Measurements from ENCODE around the gene NUP85. TPM values are rescaled to one million over a fixed set of nuclear protein-coding genes. Genes with fewer than 3 reads are reported as not detected.

The NUP85 gene
- total RNA-seq, 2 donors from 2014 or later = 19.7 to 40.2 TPM

DNA sequence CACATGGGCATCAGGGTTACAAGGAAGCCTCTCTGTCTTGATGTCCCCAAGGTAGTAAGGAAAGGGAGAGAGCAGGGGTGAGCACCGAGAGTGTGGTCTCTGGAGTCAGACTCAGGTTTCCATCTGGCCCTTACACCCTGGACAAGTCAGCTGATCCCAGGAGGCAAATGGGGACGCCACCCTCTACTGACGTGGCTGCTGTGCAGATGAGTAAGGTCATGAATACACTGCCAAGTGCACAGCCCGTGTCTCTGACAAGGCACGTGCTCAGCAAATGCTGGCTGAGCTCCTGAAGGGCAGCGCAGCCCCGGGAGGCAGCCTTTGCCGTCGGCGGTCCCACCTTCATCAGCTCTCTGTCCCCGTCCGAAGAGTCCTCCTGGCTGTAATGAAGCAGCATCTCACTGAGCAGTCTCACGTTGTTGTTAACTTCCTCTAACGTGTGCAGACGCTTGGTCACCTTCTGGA is 36.5 kb downstream of the NUP85 start:
- peaks cover 12 to 51% of the 10 kb centered on the region in 2 donors for H3K36me3 ChIP-seq (replicated peaks in 1 of 2; ENCODE audit: insufficient read depth in 1 of 2, low read depth in 2 of 2)
- 76 to 84% methylated on average over 7 to 15 of the region's 15 CpGs for WGBS, 2 donors
- TF ChIP-seq POLR2A (IDR thresholded peaks at IDR 0.05) = no peak
- TF ChIP-seq, protein P1, sequence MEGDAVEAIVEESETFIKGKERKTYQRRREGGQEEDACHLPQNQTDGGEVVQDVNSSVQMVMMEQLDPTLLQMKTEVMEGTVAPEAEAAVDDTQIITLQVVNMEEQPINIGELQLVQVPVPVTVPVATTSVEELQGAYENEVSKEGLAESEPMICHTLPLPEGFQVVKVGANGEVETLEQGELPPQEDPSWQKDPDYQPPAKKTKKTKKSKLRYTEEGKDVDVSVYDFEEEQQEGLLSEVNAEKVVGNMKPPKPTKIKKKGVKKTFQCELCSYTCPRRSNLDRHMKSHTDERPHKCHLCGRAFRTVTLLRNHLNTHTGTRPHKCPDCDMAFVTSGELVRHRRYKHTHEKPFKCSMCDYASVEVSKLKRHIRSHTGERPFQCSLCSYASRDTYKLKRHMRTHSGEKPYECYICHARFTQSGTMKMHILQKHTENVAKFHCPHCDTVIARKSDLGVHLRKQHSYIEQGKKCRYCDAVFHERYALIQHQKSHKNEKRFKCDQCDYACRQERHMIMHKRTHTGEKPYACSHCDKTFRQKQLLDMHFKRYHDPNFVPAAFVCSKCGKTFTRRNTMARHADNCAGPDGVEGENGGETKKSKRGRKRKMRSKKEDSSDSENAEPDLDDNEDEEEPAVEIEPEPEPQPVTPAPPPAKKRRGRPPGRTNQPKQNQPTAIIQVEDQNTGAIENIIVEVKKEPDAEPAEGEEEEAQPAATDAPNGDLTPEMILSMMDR (IDR thresholded peaks at IDR 0.05) = no peak
- intact Hi-C loops (cut with DNase I) = no loop called here
- ATAC-seq = no peak
- no peaks in the 10 kb centered on the region for H3K27me3 ChIP-seq
- H3K27ac ChIP-seq = no peak overlapping the region
- no peaks in the 10 kb centered on the region for H3K9me3 ChIP-seq
- H3K4me3 ChIP-seq = no peak overlapping the region
- no peak for DNase-seq
- no peaks in the 10 kb centered on the region for H3K4me1 ChIP-seq

DNA sequence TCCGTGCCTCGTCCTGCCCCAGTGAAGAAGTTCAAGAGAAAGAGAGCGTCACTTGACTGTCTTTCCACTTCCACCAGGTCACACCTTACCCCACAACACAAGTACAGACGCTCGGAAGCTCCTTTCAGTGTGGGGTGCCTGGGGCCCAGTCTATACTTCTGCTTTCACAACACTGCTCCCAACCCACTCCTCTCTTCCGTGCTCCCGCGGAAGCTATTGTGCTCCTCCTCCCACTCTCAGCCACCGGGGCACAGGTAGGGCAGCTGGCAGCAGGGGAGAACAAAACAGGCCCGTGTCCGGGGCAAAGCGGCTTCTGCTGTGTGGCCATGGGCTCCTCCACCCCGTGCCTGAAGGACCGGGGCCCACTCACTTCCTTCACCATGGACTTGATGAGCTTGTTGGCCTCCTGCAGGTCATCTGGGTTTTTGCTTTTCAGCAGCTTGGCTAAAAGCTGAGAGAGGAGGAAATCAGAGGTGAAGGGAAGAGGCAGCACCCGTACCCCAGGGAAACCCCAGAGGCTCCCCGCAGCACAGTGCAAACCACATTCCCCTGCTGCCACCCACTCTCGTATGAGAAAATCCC is 37.1 kb downstream of the NUP85 start:
- Histone ChIP-seq H3K27ac (no peak overlapping the region), H3K36me3 (replicated peaks in 1 of 2; ENCODE audit: insufficient read depth in 1 of 2, low read depth in 2 of 2) (peaks cover 12 to 46% of the 10 kb centered on the region in 2 donors), H3K4me3 (no peak overlapping the region), H3K9me3 (no peaks in the 10 kb centered on the region), H3K27me3 (no peaks in the 10 kb centered on the region), H3K4me1 (no peaks in the 10 kb centered on the region)
- DNase-seq = no peak
- intact Hi-C loops (cut with DNase I) = no loop called here
- TF ChIP-seq POLR2A (IDR thresholded peaks at IDR 0.05) = no peak
- TF ChIP-seq, protein P1 (IDR thresholded peaks at IDR 0.05) = no peak
- ATAC-seq = no peak
- WGBS, 2 donors = 79 to 91% methylated on average over 17 of the region's 17 CpGs

DNA sequence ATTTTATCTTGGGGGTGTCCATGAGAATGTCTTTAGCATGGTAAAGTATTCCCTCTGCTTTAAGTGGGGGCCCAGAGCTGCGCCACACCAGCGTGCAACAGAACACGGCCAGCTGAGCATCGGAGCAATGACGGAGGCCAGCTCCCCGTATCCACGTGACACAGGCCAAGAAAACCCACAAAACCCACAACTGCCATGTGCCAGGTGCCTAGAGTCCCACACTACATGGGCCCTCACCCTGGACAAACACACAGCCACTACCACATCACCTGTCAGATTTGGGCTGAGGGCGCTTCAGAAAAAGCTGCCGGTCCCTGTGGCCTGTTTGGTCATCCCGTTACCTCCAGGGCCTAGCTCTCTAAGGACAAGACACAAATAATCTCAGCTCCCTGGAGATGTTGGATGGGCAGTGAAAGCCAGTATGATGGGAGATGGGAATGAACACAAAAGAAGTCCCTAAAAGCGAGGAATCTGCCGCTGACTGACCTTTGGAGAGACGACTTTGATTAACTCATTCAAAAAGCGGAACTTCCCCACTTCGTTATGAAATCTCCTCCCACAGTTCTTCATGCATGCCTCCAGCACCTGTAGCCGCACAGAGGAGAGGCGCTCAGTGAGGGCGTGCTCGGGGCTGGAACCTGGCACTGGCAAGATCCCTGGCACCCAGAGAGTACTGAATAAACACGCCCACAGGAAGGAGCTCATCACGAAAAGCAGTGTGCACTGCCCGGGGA is 38.8 kb downstream of the NUP85 start:
- WGBS, 2 donors = 75 to 92% methylated on average over 20 to 22 of the region's 22 CpGs
- Histone ChIP-seq H3K27ac (no peak overlapping the region), H3K9me3 (no peaks in the 10 kb centered on the region), H3K4me3 (no peak overlapping the region), H3K27me3 (no peaks in the 10 kb centered on the region), H3K36me3 (replicated peaks in 1 of 2; ENCODE audit: insufficient read depth in 1 of 2, low read depth in 2 of 2) (peaks cover 12 to 43% of the 10 kb centered on the region in 2 donors), H3K4me1 (no peaks in the 10 kb centered on the region)
- intact Hi-C loops (cut with DNase I) = no loop called here
- ATAC-seq = no peak
- TF ChIP-seq, protein P1 (IDR thresholded peaks at IDR 0.05) = no peak
- no peak for TF ChIP-seq POLR2A (IDR thresholded peaks at IDR 0.05)
- DNase-seq = no peak

DNA sequence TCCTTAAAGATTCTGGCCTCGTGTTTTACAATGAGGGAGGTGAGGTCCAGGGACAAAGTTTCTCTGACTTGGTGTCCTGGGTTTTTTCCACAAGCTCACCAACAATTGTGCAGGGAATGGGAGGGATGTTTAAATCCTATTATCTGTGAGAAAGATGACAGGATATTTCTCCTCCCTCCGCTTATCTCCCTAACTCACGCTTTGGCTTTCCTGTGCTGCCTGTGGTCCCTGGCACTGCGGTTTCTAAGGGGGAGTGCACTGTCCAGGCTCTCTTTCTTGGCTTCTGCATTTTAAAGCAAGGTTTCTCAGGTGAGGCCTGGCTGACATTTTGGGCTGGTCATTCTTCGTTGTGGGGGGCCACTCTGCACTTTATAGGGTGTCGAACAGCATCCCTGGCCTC is 39.5 kb downstream of the NUP85 start:
- no peaks in the 10 kb centered on the region for H3K9me3 ChIP-seq
- DNase-seq (no peak), ATAC-seq (no peak)
- intact Hi-C loops (cut with DNase I) = no loop called here
- TF ChIP-seq, protein P1 (IDR thresholded peaks at IDR 0.05) = no peak
- WGBS, 2 donors = 81 to 91% methylated on average over 5 to 6 of the region's 6 CpGs
- H3K4me1 ChIP-seq = no peaks in the 10 kb centered on the region
- no peak overlapping the region for H3K27ac ChIP-seq
- H3K4me3 ChIP-seq = no peak overlapping the region
- peaks cover 12 to 38% of the 10 kb centered on the region in 2 donors for H3K36me3 ChIP-seq (replicated peaks in 1 of 2; ENCODE audit: insufficient read depth in 1 of 2, low read depth in 2 of 2)
- no peaks in the 10 kb centered on the region for H3K27me3 ChIP-seq

Measured in body of pancreas (tissue), 4 donors.